ENCODE results near the gene PGM2L1.
A peak's percentile ranks its signal among the peaks of the same experiment; 100 is the strongest.
"Not testable (repeated sequence)": the region's sequence is repeated elsewhere in the genome, so short reads cannot be mapped to it uniquely, and the experiment has no call there.

The PGM2L1 gene

GRCh38 chr11:74398244-74399159 lies at the start of gene PGM2L1:
PGM2L1 (minus strand) TSS chr11:74398433; CDS start chr11:74398161, 272 bp downstream.
- peak; percentile 90 for DNase-seq

GRCh38 chr11:74447720-74448119 lies 49.5 kb upstream of the PGM2L1 start:
- DNase-seq: no peak

- DNase-seq: no peak
These were observed 48.3 kb upstream of the PGM2L1 start for GRCh38 chr11:74446532-74446938.

GRCh38 chr11:74444173-74444826 lies 46.1 kb upstream of the PGM2L1 start:
- DNase-seq: no peak

DNA sequence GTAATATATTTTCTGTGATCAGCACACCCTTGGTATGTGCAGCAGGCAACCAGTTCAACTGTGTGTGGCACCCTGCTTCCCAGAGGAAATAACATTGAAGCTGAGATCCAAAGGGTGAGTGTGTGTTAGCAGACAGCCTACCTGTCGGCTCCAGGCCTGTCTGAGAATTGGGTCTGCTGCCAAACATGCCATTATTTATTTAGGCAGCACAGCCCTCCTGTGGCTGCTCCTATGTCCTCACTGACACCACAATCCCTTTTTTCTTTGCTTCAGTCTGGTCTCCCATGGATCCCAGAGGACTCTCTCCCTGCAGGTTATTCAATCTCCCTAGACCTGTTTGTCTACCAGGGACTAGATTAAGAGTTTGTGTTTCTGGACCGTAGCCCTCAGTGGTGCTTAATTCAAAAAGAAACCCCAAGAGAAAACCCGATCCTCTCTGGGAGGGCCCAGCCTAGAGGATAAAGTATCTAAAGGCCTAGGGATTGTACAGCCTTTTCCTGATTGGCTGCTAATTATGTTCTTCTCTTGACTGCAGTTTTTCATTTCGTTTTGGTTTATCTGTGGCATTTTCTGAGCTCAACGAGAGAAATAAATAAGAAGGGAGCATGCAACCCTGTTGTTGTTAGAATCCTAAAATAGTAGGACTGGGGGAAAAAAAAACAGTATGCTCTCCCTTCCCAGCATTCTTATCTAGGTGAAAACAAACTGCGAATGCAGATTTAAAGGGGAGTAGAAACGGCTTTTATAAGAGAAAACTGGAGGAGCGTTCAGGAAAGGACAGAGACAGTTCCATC lies 45.0 kb upstream of the PGM2L1 start:
- DNase-seq: no peak

DNA sequence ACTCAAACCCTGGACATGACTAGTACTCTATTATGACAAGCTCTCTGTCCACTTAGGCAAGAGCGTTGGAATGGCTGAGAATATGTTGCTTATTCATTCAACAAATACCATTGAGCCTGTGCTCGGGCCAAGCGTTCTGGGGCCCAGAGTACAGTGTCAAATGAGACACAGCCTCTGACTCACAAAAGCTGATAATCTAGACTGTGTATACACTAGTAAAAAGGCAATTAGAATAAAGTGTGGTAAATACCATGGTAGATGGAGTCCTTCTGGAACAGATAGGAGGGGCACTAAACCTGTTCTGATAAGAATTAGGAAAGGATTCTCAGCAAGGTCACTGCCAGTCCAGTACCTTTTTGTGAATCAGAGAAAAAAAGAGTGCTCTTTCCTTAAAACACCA lies 44.4 kb upstream of the PGM2L1 start:
- no peak for DNase-seq

DNA sequence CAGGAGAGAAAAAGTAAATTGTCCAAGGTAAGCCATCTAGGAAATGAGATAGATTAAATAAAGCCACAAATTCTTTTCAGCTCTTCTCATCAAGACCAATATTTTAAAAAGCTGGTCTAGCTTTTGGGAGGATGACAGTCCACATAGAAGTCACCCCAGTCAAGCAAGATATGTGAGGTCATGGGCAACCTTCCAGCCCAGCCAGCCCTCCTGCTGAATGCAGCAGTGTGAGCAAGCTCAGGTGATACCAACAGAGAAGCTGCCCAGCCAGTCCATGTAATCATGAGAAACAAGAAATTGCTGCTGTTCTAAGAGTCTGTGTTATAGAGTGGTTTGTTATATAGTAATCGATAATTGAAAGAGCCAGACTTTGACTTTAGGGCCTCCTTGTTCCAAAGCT lies 40.4 kb upstream of the PGM2L1 start:
- DNase-seq: no peak

- no peak for DNase-seq
These were observed 39.3 kb upstream of the PGM2L1 start for GRCh38 chr11:74437441-74438042.

GRCh38 chr11:74434528-74434927 lies 36.3 kb upstream of the PGM2L1 start:
- no peak for DNase-seq

DNA sequence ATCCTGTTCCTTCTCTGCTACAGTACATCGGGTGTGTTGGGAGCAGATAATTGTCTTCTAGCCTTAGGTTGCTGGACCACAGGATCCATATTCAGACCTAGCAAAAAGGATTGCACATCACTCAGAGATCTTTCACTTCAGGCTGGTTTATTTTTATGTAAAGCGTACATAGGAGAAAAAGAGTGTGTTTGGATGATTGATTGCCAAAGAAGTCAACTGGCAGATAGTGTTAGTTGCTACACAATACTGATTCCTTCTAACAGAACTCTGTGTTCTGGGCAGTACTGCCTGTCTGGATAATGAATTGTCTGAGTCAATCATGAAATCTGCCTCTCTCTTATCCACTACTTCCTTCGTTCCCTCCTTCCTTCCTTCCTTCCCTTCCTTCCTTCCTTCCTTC lies 31.0 kb upstream of the PGM2L1 start:
- DNase-seq: no peak

DNA sequence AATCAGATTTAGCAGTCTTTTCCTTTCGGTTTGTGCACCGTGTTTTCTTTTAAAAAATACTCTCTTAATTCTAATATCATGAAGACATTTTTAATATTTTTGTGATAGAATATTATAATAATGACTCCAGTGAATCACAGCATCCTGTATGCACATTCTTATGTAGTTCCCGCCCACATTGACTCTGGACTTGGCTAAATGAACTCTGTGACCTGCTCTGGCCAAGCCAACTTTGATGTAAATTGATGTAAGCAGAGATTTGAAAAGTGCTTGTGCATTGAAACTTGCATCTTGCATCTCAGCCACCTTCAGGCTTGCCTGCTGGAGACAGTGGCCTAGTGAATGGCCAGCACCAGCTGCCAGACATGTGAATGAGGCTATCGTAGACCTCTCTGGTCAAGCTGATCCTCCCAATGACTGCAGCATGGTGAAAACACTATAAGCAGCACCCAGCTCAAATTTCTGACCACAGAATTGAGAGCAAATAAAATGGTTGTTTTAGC lies 29.2 kb upstream of the PGM2L1 start:
- DNase-seq: no peak

- no peak for DNase-seq
These were observed 26.9 kb upstream of the PGM2L1 start for GRCh38 chr11:74425100-74425499.

DNA sequence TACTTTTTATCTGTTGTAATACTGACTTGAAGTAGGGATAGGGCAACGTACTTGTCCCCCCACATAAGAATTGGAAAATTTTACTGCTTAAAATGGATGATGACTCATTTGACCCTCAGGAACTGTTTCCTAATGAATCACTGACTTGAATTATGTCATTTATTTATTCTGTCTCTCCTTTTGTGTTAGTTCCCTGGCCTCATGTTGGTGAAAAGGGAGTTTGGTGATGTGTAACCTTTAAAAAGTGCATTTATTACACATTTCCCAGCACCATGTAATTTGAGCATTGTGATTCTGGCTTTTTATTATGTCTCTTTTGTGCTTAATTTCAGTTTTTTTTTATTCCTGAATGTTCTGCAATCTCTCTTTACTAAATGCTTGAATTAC lies 20.3 kb upstream of the PGM2L1 start:
- no peak for DNase-seq

- DNase-seq: no peak
These were observed 19.8 kb upstream of the PGM2L1 start for GRCh38 chr11:74417860-74418508.

GRCh38 chr11:74417379-74417804 lies 19.2 kb upstream of the PGM2L1 start:
- no peak for DNase-seq

DNA sequence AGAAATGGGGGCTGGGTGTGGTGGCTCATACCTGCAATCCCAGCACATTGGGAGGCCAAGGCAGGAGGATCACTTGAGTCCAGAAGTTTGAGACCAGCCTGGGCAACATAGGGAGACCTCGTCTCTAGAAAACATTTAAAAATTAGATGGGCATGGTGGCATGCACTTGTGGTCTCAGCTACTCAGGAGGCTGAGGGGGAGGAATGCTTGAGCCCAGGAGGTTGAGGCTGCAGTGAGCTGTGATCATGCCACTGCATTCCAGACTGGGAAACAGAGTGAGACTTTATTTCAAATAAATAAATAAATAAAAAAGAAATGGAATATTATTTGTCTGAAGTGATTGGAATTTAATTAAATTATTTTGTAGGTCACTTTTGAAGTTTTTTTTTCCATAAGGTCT lies 18.7 kb upstream of the PGM2L1 start:
- DNase-seq: not testable (repeated sequence)

DNA sequence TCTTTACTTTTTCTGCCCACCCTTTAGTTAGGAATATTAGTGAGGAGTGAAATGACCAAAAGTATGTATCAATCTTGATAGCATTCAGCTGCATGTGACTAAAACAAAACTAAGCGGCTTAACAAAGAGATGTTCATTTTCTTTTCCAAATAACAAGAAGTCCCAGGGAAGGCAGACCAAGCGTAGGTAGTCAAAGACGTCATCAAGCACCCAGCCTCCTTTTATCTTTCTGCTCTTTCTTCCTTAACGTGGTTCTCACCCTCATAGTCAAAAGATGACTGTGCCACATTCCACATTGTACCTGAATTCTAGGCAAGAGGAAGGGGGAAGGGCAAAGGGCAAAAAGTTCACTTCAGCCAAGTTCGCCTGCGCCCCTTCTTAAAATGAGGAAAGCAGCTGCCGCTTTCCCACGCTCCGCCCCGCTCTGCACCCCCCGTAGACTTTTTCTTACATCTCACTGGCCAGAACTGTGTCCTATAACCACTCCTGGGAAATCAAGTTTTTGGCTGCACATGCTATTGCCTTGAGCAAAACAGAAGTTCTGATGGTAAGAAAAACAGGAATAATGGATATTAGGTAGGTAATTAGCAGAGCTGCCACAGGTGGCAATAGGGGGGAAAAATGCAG lies 14.6 kb upstream of the PGM2L1 start:
- no peak for DNase-seq

GRCh38 chr11:74412321-74412720 lies 14.1 kb upstream of the PGM2L1 start:
- DNase-seq: no peak

GRCh38 chr11:74409633-74410032 lies 11.4 kb upstream of the PGM2L1 start:
- DNase-seq: no peak

- no peak for DNase-seq
These were observed 5.5 kb upstream of the PGM2L1 start for GRCh38 chr11:74403607-74404321.

- DNase-seq: no peak
These were observed 2.4 kb upstream of the PGM2L1 start for GRCh38 chr11:74400606-74401005.

All from NK-92 treated with Interleukin-12 subunit alpha and Interleukin-12 subunit beta, amount 100 ng/mL, for 24 hours (cell line).